ENCODE data around the gene RPEL1.

RPEL1 gene

DNA sequence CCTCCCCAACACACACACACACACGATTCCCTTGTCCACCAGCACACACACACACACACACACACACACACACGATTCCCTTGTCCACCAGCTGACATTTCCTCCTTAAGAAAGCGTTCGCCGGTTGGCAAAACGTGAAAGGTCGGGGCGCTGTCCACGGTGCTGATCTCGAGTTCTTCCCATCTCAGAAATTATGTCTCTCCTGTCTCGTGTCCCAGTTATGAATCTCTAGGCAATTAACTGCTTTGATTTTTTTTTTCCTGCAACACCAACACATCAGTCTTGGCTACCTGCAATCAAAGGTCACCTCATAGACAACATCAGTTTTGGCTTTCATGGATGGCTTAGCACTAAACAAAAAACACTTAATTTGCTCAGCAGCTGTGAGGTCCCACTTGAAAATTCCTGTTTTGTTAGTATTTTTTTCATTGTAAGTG is 33.2 kb downstream of the RPEL1 start:
- no peak for DNase-seq (ENCODE audit: low read depth in 3 of 3)

DNA sequence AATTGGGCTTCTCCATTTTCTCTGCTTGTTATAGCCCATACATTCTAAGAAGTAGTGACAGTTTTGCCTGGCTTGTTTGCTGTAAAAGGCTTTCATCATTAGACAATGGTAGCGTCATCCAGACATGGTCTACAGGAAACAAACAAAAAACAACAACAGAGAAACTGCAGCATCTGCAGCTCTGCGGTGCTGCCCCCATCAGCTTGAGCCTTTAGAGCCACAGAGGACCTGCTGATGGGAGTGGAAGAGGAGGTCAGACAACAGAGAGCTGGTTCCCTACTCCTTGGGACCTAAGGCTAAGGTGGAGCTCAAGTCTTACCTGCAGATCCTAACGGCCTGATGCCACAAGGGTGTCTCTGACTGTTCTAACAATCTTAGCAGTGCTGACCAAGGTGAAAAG is 34.3 kb downstream of the RPEL1 start:
- DNase-seq (ENCODE audit: low read depth in 3 of 3) = no peak

DNA sequence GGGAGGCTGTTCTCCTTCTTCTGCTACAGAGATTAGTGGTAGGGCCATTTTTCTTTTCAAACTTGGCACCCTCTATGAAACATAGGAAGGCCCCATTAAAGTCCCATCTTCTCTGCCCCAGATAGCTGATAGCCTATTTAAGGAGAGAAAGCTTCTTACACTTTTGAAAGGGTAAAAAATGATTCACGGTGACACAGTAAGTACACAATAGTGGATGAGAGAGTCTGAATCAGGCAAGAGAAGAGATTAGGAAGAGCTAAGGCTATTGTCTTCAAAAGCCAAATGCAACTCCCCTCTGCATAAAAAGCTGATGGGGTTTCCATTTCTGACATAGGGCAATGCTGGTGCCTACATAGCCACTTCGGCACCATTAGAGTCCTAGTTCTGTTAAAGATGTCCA is 34.8 kb downstream of the RPEL1 start:
- no peak for DNase-seq (ENCODE audit: low read depth in 3 of 3)

DNA sequence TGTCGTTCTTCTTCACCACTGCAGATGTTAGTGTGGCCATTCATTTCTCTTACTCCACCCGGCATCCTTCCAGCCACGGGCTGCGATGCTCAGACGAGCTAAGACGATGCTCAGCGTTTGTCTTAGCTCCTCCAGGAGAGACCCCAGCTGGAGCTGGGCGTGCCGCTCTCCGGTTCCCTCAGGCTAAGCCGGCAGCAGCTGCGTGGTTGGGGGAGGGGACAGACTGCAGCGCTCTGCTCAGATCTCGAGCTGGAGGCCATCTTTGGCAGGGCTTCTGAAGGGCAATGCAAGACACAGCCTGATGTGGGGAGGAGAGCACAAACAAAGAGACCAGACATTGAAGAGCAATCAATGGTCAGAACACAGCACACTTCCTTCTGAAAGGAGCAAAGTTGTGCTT is 36.1 kb downstream of the RPEL1 start:
- no peak for DNase-seq (ENCODE audit: low read depth in 3 of 3)

DNA sequence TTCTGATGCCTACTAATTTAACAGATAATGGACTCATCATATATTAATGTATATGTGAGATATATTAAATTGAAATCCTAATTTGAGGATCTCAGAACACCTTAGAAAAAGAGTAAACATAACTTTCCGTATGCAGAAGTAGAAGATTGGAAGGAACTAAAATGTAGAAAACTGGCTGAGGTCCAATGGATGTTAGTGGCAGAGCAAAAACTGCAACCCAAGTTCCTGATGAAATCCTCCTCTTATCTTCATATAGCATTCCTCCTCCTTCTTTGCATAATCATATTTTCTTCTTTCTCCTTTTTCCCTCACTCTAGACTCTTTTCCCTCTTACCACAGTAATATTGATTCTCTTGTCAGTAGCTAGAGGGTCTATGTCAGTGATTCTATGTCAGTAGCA is 37.3 kb downstream of the RPEL1 start:
- no peak for DNase-seq (ENCODE audit: low read depth in 3 of 3)

DNA sequence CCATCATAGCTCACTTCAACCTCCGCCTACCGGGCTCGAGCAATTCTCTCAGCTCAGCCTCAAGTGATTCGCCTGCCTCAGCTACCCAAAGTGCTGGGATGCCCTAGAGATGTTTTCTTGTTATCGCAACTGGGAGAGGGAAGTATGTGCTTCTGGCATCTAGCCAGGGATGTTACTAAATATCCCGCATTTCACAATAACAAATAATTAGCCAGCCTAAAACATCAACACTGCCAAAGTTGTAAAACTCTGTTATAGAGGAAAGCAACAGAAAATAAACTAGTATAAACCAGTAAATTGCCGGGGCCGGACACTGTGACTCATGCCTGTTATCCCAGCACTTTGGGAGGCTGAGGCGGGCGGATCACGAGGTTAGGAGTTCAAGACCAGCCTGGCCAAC is 38.5 kb downstream of the RPEL1 start:
- DNase-seq (ENCODE audit: low read depth in 3 of 3) = no peak

DNA sequence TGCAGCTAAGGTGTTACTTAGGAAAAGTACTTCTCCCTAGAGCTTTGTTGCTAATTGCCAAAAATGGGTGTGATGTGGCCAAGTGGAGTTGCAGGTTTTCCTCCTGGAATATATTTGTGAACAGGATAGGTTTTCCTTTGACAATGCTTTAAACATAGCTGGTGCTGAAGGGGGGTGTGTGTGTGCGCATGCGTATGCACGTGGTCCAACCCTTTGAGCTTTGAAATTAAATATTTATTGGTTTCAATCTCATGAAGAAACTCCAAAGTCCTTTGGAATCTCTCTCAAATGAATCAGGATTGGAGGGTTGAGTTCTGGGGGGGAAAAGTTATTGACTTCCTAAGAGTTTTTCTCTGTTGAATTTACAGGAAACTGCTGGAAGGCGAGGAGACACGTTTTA is 42.3 kb downstream of the RPEL1 start:
- no peak for DNase-seq (ENCODE audit: low read depth in 3 of 3)

DNA sequence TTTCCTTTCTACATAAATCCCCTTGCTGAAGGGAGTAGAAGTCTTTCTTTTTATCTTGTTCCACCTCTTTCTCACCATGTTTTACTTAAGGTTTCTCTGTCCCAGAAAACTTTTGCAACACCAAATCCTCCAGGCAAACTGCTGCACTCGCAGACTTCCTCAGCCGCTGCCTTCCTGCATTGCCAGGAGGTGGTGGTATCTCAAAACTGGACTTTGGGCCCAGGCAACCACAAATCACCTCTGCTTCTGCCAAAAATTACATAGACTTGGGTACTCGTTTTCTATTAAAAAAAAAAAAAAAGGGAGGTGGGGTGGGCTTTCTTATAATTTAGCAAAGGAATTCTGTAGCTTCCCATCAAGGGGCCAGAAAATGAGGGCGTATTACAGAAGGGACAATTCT is 45.9 kb downstream of the RPEL1 start:
- no peak for DNase-seq (ENCODE audit: low read depth in 3 of 3)

DNA sequence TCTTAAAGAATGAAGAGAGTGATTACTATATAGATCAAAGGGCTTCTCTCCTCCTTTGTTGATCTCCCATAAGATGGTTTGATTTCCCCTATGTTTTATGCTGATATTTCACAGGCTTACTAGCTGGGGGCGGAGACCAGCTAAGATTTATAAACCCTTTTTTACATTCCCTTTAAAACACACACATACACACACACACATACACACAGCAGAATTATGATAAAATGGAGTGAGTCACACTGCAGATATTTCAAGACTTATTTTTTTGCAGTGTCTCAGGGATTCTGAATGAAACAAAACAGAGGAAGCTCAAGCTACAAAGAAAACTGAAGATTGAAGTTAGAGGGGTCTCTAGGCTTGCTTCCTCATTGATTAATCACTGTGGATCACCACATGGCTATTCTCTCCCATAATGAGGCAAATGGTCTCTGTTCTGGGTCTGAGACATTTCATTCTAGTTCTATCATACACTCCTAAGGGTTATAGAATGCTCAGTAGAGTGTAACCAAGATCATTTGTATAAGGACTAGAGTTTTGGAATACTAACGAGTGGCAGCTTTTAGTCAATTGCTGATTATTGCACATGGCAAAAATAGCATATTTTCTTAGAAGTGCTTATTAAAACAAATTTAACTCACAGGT is 49.8 kb downstream of the RPEL1 start:
- DNase-seq (ENCODE audit: low read depth in 3 of 3) = no peak
